Kidney (tissue), 14 donors: Measurements from ENCODE around the gene TMEM178B. TPM values are rescaled to one million over a fixed set of nuclear protein-coding genes. Genes with fewer than 3 reads are reported as not detected.

ENCODE experiments used
- DNase-seq, 5 donors: peaks; one replicate each; pipeline ENCODE4 v3.0.0-alpha.2; 2013 to 2020
- FAIRE-seq: peaks from 2 replicates; lab custom pipeline; 2012; peaks lifted over from hg19 to GRCh38; lab: Jason Lieb, UNC
- H3K27ac ChIP-seq, 2 donors: one replicate each; pipeline ENCODE4 v1.7.0; 2013; ENCODE audit warnings: low read depth in 2 of 2, low read length in 2 of 2, inconsistent platforms in 1 of 2
- H3K27me3 ChIP-seq: one replicate; pipeline ENCODE4 v1.7.1; 2013; ENCODE audit warnings: low read length, inconsistent platforms; ENCODE audit not compliant: control insufficient read depth, insufficient read depth
- H3K36me3 ChIP-seq, 3 donors: one replicate each; pipeline versions ENCODE4 v1.7.0 to v1.7.1; 2013; ENCODE audit warnings: low read length in 3 of 3, control low read depth in 1 of 3, inconsistent platforms in 1 of 3; ENCODE audit not compliant: insufficient read depth in 3 of 3, control insufficient read depth in 2 of 3
- H3K4me1 ChIP-seq, 3 donors: one replicate each; pipeline versions ENCODE4 v1.7.0 to v1.7.1; 2013; ENCODE audit warnings: low read length in 3 of 3, inconsistent platforms in 1 of 3, low read depth in 1 of 3; ENCODE audit not compliant: control insufficient read depth in 2 of 3, insufficient read depth in 2 of 3
- H3K4me3 ChIP-seq, 3 donors: one replicate each; pipeline versions ENCODE4 v1.7.0 to v1.8.1; 2013; ENCODE audit warnings: low read length in 3 of 3, control low read depth in 1 of 3, inconsistent platforms in 1 of 3
- H3K9ac ChIP-seq, 3 donors: one replicate each; pipeline versions ENCODE4 v1.7.0 to v1.7.1; 2013; ENCODE audit warnings: low read length in 3 of 3, control low read depth in 1 of 3, inconsistent platforms in 1 of 3
- H3K9me3 ChIP-seq, 3 donors: one replicate each; pipeline versions ENCODE4 v1.7.0 to v1.7.1; 2013; ENCODE audit warnings: low read length in 3 of 3, control low read depth in 1 of 3, inconsistent platforms in 1 of 3; ENCODE audit not compliant: control insufficient read depth in 2 of 3, insufficient read depth in 1 of 3
- CTCF ChIP-seq: IDR thresholded peaks from 3 replicates; pipeline ENCODE4 v1.5.1; 2012; ENCODE audit warnings: mild to moderate bottlenecking, moderate library complexity, borderline replicate concordance; ENCODE audit not compliant: insufficient read depth; ENCODE audit errors: extremely low read depth
- intact Hi-C: fragments of 100-400 bp; cut with DNase I; formaldehyde crosslinking; loops from one replicate; pipeline ENCODE4 v1.11.1; 2022
- polyA plus RNA-seq: library from polyadenylated mRNA; stranded (reverse); fragments of 350-450 nt; fragmentation: Illumina TruSeq; extraction: RNeasy Lipid Tissue Mini Kit (QIAGEN cat#74804); gene quantifications from one replicate; pipeline ENCODE4 v1.2.3, GENCODE V29; 2014; ENCODE audit warnings: low read depth, low replicate concordance; ENCODE audit not compliant: insufficient read depth
- total RNA-seq: library from RNA; stranded (reverse); fragmentation: NEBNext Ultra II Directional; extraction: Animal tissue kit (Norgen Biotek cat#: 25700); gene quantifications from one replicate; pipeline ENCODE4 v1.2.1, GENCODE V29; 2021
- donor health status: control.
- donor health status: control.
- donor health status: control.
- donor health status: control.
- donor health status: control.
- donor health status: DM: yes; HTN: yes; CAD: no.
- donor health status: Normal renal cell carcinoma (clear cell type).

The TMEM178B gene
- total and polyA plus RNA-seq, 2 donors from 2014 or later, result 0.58 to 20.0 TPM

GRCh38 chr7:141207661-141208060 is 133.8 kb downstream of the TMEM178B start:
- H3K27ac ChIP-seq, result no peak overlapping the region
- H3K9ac ChIP-seq, result no peak overlapping the region
- DNase-seq, result no peak
- no peaks in the 10 kb centered on the region for H3K36me3 ChIP-seq
- no peaks in the 10 kb centered on the region for H3K27me3 ChIP-seq
- no peak overlapping the region for H3K4me3 ChIP-seq
- H3K9me3 ChIP-seq, result no peaks in the 10 kb centered on the region
- H3K4me1 ChIP-seq, result peaks cover 0 to 3% (median 0%) of the 10 kb centered on the region in 3 donors
- intact Hi-C loops, result no loop called here
- TF ChIP-seq CTCF, result no peak
- FAIRE-seq, result no peak

- Histone ChIP-seq H3K9me3 (no peaks in the 10 kb centered on the region), H3K4me3 (no peak overlapping the region), H3K27ac (no peak overlapping the region), H3K9ac (no peak overlapping the region), H3K4me1 (peaks cover 0 to 3% (median 0%) of the 10 kb centered on the region in 3 donors), H3K36me3 (no peaks in the 10 kb centered on the region), H3K27me3 (no peaks in the 10 kb centered on the region)
- FAIRE-seq (no peak), DNase-seq (peak in 3 of 5 donors; percentile 4 to 76 (median 4))
- intact Hi-C loops, result no loop called here
- no peak for TF ChIP-seq CTCF
These were observed 134.7 kb downstream of the TMEM178B start for GRCh38 chr7:141208539-141208938.

GRCh38 chr7:141209454-141209853 is 135.6 kb downstream of the TMEM178B start:
- no peaks in the 10 kb centered on the region for H3K27me3 ChIP-seq
- DNase-seq (peak in 1 of 5 donors; percentile 7), FAIRE-seq (no peak)
- H3K27ac ChIP-seq, result no peak overlapping the region
- H3K9ac ChIP-seq, result no peak overlapping the region
- no peaks in the 10 kb centered on the region for H3K36me3 ChIP-seq
- no peak for TF ChIP-seq CTCF
- H3K9me3 ChIP-seq, result no peaks in the 10 kb centered on the region
- H3K4me3 ChIP-seq, result no peak overlapping the region
- H3K4me1 ChIP-seq, result peaks cover 0 to 3% (median 0%) of the 10 kb centered on the region in 3 donors
- intact Hi-C loops, result no loop called here

GRCh38 chr7:141210862-141211261 is 137.0 kb downstream of the TMEM178B start:
- H3K27me3 ChIP-seq, result no peaks in the 10 kb centered on the region
- no peak for FAIRE-seq
- DNase-seq, result no peak
- no peaks in the 10 kb centered on the region for H3K9me3 ChIP-seq
- no peak for TF ChIP-seq CTCF
- no peak overlapping the region for H3K4me3 ChIP-seq
- H3K4me1 ChIP-seq, result peaks cover 0 to 3% (median 0%) of the 10 kb centered on the region in 3 donors
- no peaks in the 10 kb centered on the region for H3K36me3 ChIP-seq
- no peak overlapping the region for H3K27ac ChIP-seq
- intact Hi-C loops, result no loop called here
- no peak overlapping the region for H3K9ac ChIP-seq
